ENCODE measurements around the gene LAG3.
A peak's percentile ranks its signal among the peaks of the same experiment; 100 is the strongest.

LAG3 gene

GRCh38 chr12:6772726-6773589, 638 bp downstream of the LAG3 start:
- no peak for DNase-seq (ENCODE audit: low read depth, low spot score)

GRCh38 chr12:6773590-6774351, 1.5 kb downstream of the LAG3 start:
- no peak for DNase-seq (ENCODE audit: low read depth, low spot score)

- DNase-seq (ENCODE audit: low read depth, low spot score) = no peak
These were observed 2.3 kb downstream of the LAG3 start for GRCh38 chr12:6774499-6775062.

- DNase-seq (ENCODE audit: low read depth, low spot score) = no peak
These were observed 3.2 kb downstream of the LAG3 start for GRCh38 chr12:6775185-6776174.

GRCh38 chr12:6777386-6777785, 5.1 kb downstream of the LAG3 start:
- no peak for DNase-seq (ENCODE audit: low read depth, low spot score)

GRCh38 chr12:6778217-6778573, 5.9 kb downstream of the LAG3 start:
- no peak for DNase-seq (ENCODE audit: low read depth, low spot score)

GRCh38 chr12:6778574-6779550, 6.5 kb downstream of the LAG3 start:
- DNase-seq (ENCODE audit: low read depth, low spot score) = peak; percentile 84

GRCh38 chr12:6779708-6780432, 7.5 kb downstream of the LAG3 start:
- DNase-seq (ENCODE audit: low read depth, low spot score) = no peak

- no peak for DNase-seq (ENCODE audit: low read depth, low spot score)
These were observed 8.3 kb downstream of the LAG3 start for GRCh38 chr12:6780573-6780972.

GRCh38 chr12:6782119-6782518, 9.8 kb downstream of the LAG3 start:
- DNase-seq (ENCODE audit: low read depth, low spot score) = no peak

GRCh38 chr12:6782850-6783566, 10.7 kb downstream of the LAG3 start:
- no peak for DNase-seq (ENCODE audit: low read depth, low spot score)

- DNase-seq (ENCODE audit: low read depth, low spot score) = no peak
These were observed 11.5 kb downstream of the LAG3 start for GRCh38 chr12:6783828-6784227.

GRCh38 chr12:6784296-6784695, 12.0 kb downstream of the LAG3 start:
- DNase-seq (ENCODE audit: low read depth, low spot score) = no peak

GRCh38 chr12:6784761-6785160, 12.4 kb downstream of the LAG3 start:
- no peak for DNase-seq (ENCODE audit: low read depth, low spot score)

- no peak for DNase-seq (ENCODE audit: low read depth, low spot score)
These were observed 14.2 kb downstream of the LAG3 start for GRCh38 chr12:6786416-6787094.

- DNase-seq (ENCODE audit: low read depth, low spot score) = no peak
These were observed 15.0 kb downstream of the LAG3 start for GRCh38 chr12:6787309-6787708.

GRCh38 chr12:6788972-6789924, 16.9 kb downstream of the LAG3 start, which contains the start of gene CD4:
Gene CD4 (plus strand): TSS chr12:6789528. CDS start chr12:6800139, 10,611 bp downstream.
- DNase-seq (ENCODE audit: low read depth, low spot score) = no peak

All from smooth muscle cell of the brain vasculature (primary cell).